Gastroesophageal sphincter (tissue), 3 donors: Measurements from ENCODE around the gene NIPBL.
A peak's percentile ranks its signal among the peaks of the same experiment; 100 is the strongest.

Experiments
- CTCF ChIP-seq, 4 experiments: fragments of 200-600 bp in 2 of 4; fragments of 450-650 bp in 2 of 4; sonication (generic) in 1 of 4; IDR thresholded peaks; one replicate each; pipeline ENCODE4 v1.5.1; 2017 to 2019; ENCODE audit warnings: antibody characterized with exemption in 4 of 4, mild to moderate bottlenecking in 2 of 4, moderate library complexity in 2 of 4
- EP300 ChIP-seq: sonication (generic); formaldehyde crosslinking; IDR thresholded peaks from one replicate; pipeline ENCODE4 v1.6.1; 2017; ENCODE audit warnings: antibody characterized with exemption, mild to moderate bottlenecking
- POLR2A ChIP-seq, 2 donors: fragments of 450-650 bp; IDR thresholded peaks; one replicate each; pipeline ENCODE4 v1.6.1; 2017; ENCODE audit warnings: antibody characterized with exemption in 2 of 2, mild to moderate bottlenecking in 2 of 2, moderate library complexity in 1 of 2

GRCh38 chr5:36944607-36945225 is 68.1 kb downstream of the NIPBL start:
- TF ChIP-seq POLR2A (IDR thresholded peaks at IDR 0.05) (no peak), CTCF (IDR thresholded peaks at IDR 0.05) (peak; percentile 20 to 53 (median 42)), EP300 (no peak)
